GM23338 (cell line): ENCODE data around the gene SMAP2.

Experiments
- CREB1 ChIP-seq: fragments of 250-450 bp; sonication (Bioruptor Pico); IDR thresholded peaks from 2 replicates; pipeline ENCODE4 v1.5.0; 2020; ENCODE audit warnings: low read depth, mild to moderate bottlenecking, moderate library complexity
- EZH2 ChIP-seq: fragments of 200-600 bp; sonication (generic); IDR thresholded peaks from one replicate; pipeline ENCODE4 v1.8.0; 2017; ENCODE audit warnings: antibody characterized with exemption, mild to moderate bottlenecking, low read depth; ENCODE audit not compliant: unreplicated experiment
- EZH2phosphoT487 ChIP-seq: fragments of 200-600 bp; sonication (generic); IDR thresholded peaks from one replicate; pipeline ENCODE4 v1.8.1; 2018; ENCODE audit warnings: antibody characterized with exemption; ENCODE audit not compliant: unreplicated experiment
- JUNB ChIP-seq: IDR thresholded peaks from one replicate; pipeline ENCODE4 v1.6.1; 2016; ENCODE audit warnings: antibody characterized with exemption; ENCODE audit not compliant: unreplicated experiment
- NANOG ChIP-seq: IDR thresholded peaks from 2 replicates; pipeline ENCODE4 v1.6.1; 2016; ENCODE audit warnings: antibody characterized with exemption, borderline replicate concordance
- POLR2AphosphoS5 ChIP-seq: IDR thresholded peaks from 2 replicates; pipeline ENCODE4 v1.6.1; 2016; ENCODE audit warnings: antibody characterized with exemption, low read depth
- ZNF114 ChIP-seq: fragments of 250-450 bp; sonication (Bioruptor Pico); IDR thresholded peaks from 2 replicates; pipeline ENCODE4 v1.5.0; 2020; ENCODE audit warnings: mild to moderate bottlenecking, moderate library complexity
- TF ChIP-seq, protein P1 (sequence below), 2 experiments: fragments of 200-600 bp in 1 of 2; sonication (generic) in 1 of 2; conservative IDR thresholded peaks; 2 replicates each; pipeline versions ENCODE4 v1.5.1 to v1.6.1; 2016 to 2017; ENCODE audit warnings: antibody characterized with exemption in 2 of 2, low read depth in 2 of 2, mild to moderate bottlenecking in 2 of 2, moderate library complexity in 1 of 2
- TF ChIP-seq, protein P2 (sequence below): IDR thresholded peaks from one replicate; pipeline ENCODE4 v1.6.1; 2018; ENCODE audit warnings: antibody characterized with exemption; ENCODE audit not compliant: unreplicated experiment

DNA sequence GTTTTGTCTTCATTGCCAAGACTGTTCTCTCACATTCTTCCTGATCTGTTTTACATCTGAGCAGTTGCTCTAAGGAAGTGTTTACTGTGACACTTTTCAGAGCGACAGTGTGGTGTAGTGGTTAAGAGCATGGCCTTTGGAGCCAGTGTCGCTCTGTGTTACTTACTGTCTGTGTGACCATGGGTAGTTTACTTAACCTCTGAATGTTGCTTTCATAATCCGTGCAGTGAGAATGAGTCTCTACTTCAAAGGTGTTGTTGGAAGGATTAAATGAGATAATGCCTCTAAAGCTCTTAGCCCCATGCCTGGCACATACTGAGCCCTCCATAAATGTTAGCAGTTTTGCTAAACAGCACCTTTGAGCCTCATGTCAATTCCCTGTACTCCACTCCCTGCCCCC lies 40.8 kb downstream of the SMAP2 start:
- TF ChIP-seq CREB1 (CRISPR knock-in tag) (no peak), EZH2 (no peak), EZH2phosphoT487 (no peak), JUNB (no peak), POLR2AphosphoS5 (no peak), NANOG (no peak), ZNF114 (CRISPR knock-in tag) (no peak)
- TF ChIP-seq, protein P1, sequence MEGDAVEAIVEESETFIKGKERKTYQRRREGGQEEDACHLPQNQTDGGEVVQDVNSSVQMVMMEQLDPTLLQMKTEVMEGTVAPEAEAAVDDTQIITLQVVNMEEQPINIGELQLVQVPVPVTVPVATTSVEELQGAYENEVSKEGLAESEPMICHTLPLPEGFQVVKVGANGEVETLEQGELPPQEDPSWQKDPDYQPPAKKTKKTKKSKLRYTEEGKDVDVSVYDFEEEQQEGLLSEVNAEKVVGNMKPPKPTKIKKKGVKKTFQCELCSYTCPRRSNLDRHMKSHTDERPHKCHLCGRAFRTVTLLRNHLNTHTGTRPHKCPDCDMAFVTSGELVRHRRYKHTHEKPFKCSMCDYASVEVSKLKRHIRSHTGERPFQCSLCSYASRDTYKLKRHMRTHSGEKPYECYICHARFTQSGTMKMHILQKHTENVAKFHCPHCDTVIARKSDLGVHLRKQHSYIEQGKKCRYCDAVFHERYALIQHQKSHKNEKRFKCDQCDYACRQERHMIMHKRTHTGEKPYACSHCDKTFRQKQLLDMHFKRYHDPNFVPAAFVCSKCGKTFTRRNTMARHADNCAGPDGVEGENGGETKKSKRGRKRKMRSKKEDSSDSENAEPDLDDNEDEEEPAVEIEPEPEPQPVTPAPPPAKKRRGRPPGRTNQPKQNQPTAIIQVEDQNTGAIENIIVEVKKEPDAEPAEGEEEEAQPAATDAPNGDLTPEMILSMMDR (conservative IDR thresholded peaks at IDR 0.05; ENCODE audit: low read depth in 2 of 2): no peak
- TF ChIP-seq, protein P2, sequence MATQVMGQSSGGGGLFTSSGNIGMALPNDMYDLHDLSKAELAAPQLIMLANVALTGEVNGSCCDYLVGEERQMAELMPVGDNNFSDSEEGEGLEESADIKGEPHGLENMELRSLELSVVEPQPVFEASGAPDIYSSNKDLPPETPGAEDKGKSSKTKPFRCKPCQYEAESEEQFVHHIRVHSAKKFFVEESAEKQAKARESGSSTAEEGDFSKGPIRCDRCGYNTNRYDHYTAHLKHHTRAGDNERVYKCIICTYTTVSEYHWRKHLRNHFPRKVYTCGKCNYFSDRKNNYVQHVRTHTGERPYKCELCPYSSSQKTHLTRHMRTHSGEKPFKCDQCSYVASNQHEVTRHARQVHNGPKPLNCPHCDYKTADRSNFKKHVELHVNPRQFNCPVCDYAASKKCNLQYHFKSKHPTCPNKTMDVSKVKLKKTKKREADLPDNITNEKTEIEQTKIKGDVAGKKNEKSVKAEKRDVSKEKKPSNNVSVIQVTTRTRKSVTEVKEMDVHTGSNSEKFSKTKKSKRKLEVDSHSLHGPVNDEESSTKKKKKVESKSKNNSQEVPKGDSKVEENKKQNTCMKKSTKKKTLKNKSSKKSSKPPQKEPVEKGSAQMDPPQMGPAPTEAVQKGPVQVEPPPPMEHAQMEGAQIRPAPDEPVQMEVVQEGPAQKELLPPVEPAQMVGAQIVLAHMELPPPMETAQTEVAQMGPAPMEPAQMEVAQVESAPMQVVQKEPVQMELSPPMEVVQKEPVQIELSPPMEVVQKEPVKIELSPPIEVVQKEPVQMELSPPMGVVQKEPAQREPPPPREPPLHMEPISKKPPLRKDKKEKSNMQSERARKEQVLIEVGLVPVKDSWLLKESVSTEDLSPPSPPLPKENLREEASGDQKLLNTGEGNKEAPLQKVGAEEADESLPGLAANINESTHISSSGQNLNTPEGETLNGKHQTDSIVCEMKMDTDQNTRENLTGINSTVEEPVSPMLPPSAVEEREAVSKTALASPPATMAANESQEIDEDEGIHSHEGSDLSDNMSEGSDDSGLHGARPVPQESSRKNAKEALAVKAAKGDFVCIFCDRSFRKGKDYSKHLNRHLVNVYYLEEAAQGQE: no peak
